ENCODE data around the gene ATF6.

Gene ATF6

DNA sequence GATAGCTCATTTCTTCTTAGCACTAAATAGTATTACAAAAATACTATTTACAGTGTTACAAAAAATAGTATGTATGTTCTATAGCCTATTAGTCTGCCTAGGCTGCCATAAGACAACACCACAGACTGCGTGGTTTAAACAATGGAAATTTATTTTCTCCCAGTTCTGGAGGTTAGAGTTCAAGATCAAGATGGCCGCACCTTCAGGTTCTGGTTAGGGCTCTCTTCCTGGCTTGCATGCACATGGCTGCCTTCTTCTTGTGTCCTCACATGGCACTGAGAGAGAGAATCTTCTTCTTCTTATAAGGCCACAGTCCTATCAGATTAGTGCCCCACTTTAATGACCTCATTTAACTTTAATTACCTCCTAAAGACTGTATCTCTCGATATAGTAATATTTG is 4.1 kb downstream of the ATF6 start:
- Histone ChIP-seq H3K36me3 (ENCODE audit: insufficient read depth, low read length) (no peaks in the 10 kb centered on the region), H3K9me3 (replicated peaks; ENCODE audit: low read length) (no peaks in the 10 kb centered on the region), H3K4me3 (ENCODE audit: low read length) (no peak overlapping the region), H3K4me2 (ENCODE audit: low read length) (no peak overlapping the region), H3K27me3 (ENCODE audit: control insufficient read depth, insufficient read depth, low read length) (no peaks in the 10 kb centered on the region), H3K9ac (ENCODE audit: low read depth, low read length) (no peak overlapping the region), H3K4me1 (ENCODE audit: control insufficient read depth, insufficient read depth, low read length) (peaks cover 13% of the 10 kb centered on the region)

DNA sequence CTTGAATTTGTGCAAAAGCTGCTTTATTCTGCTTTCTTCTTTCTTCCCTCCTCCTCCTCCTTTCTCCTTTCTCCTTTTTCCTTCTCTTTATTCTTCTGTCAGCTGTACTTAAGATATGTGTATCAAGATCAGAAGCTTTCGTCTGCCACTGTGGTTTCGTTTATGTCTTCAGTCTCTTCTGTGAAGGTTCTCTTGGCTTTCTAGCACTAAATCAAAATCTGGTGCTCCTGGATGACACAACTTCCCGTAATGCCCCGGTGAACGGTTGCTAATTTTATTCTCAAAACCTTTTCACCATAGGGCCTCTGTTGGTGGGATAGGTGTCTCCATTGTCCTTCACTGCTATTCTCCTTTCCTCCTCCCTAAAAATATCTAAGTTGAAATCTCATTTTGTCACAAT is 5.0 kb downstream of the ATF6 start:
- Histone ChIP-seq H3K4me1 (ENCODE audit: control insufficient read depth, insufficient read depth, low read length) (peaks cover 13% of the 10 kb centered on the region), H3K36me3 (ENCODE audit: insufficient read depth, low read length) (no peaks in the 10 kb centered on the region), H3K27me3 (ENCODE audit: control insufficient read depth, insufficient read depth, low read length) (no peaks in the 10 kb centered on the region), H3K9ac (ENCODE audit: low read depth, low read length) (no peak overlapping the region), H3K9me3 (replicated peaks; ENCODE audit: low read length) (no peaks in the 10 kb centered on the region), H3K4me3 (ENCODE audit: low read length) (no peak overlapping the region), H3K4me2 (ENCODE audit: low read length) (no peak overlapping the region)

DNA sequence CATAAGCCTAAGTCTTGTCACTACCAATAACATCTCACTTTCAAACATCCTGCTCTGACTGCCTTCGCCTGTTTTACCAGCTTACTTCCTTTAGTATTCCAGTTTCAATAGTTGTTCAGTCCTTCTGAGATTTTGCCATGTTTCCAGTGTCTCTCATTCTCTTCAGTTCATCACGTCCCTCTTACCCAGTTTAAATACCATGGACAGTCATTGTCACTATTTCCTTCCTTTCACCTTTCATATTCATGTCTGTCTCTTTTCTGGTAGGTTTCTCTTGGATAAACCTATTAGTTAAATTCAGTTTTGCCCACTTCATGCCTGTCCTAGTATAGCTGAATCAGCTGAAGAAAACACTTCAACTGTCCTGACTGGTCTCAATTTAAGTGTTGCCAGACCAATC is 5.9 kb downstream of the ATF6 start:
- no peaks in the 10 kb centered on the region for H3K36me3 ChIP-seq (ENCODE audit: insufficient read depth, low read length)
- no peaks in the 10 kb centered on the region for H3K9me3 ChIP-seq (replicated peaks; ENCODE audit: low read length)
- H3K4me3 ChIP-seq (ENCODE audit: low read length): no peak overlapping the region
- no peaks in the 10 kb centered on the region for H3K27me3 ChIP-seq (ENCODE audit: control insufficient read depth, insufficient read depth, low read length)
- H3K4me2 ChIP-seq (ENCODE audit: low read length): no peak overlapping the region
- peaks cover 12% of the 10 kb centered on the region for H3K4me1 ChIP-seq (ENCODE audit: control insufficient read depth, insufficient read depth, low read length)
- no peak overlapping the region for H3K9ac ChIP-seq (ENCODE audit: low read depth, low read length)

DNA sequence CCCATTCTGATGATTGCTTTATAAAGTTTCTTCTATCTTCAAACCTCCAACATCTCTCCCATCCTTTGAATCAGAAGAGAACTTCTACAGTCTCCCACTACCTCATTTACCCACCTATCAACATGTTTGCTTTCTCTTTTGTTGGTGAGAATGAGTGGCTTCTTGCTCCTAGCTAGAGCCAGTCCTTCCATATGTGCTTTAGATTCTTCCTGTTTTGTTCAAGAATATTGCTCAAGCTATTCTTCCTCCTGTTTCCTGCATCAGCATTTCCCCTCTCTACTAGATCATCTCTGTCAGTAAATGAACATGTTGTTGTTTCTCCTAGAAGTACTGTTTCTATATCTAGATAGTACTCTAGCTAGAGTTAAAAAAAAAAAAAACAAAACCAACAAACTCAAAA is 6.3 kb downstream of the ATF6 start:
- Histone ChIP-seq H3K9ac (ENCODE audit: low read depth, low read length) (no peak overlapping the region), H3K4me2 (ENCODE audit: low read length) (no peak overlapping the region), H3K4me1 (ENCODE audit: control insufficient read depth, insufficient read depth, low read length) (peaks cover 8% of the 10 kb centered on the region), H3K4me3 (ENCODE audit: low read length) (no peak overlapping the region), H3K9me3 (replicated peaks; ENCODE audit: low read length) (no peaks in the 10 kb centered on the region), H3K36me3 (ENCODE audit: insufficient read depth, low read length) (no peaks in the 10 kb centered on the region), H3K27me3 (ENCODE audit: control insufficient read depth, insufficient read depth, low read length) (no peaks in the 10 kb centered on the region)

DNA sequence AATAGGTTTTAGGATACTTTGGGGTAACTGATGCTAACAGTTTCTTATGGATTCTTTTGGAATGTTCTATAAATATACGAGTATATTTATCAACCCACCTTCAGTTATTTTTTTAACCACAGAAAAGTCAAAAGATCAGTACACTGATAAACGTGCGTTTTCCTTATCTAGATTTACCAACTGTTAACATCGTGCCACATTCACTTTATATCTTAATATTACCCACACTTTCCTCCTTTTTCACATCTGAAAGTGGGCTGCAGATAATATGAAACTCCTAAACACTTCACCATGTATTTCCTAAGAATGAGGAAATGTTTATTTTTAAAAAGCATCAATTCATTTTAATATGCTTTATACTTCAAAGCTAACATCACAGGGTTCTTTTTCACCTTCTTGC is 7.7 kb downstream of the ATF6 start:
- no peak overlapping the region for H3K4me2 ChIP-seq (ENCODE audit: low read length)
- no peaks in the 10 kb centered on the region for H3K36me3 ChIP-seq (ENCODE audit: insufficient read depth, low read length)
- no peaks in the 10 kb centered on the region for H3K27me3 ChIP-seq (ENCODE audit: control insufficient read depth, insufficient read depth, low read length)
- H3K9me3 ChIP-seq (replicated peaks; ENCODE audit: low read length): no peaks in the 10 kb centered on the region
- H3K9ac ChIP-seq (ENCODE audit: low read depth, low read length): no peak overlapping the region
- no peak overlapping the region for H3K4me3 ChIP-seq (ENCODE audit: low read length)
- peaks cover 6% of the 10 kb centered on the region for H3K4me1 ChIP-seq (ENCODE audit: control insufficient read depth, insufficient read depth, low read length)

DNA sequence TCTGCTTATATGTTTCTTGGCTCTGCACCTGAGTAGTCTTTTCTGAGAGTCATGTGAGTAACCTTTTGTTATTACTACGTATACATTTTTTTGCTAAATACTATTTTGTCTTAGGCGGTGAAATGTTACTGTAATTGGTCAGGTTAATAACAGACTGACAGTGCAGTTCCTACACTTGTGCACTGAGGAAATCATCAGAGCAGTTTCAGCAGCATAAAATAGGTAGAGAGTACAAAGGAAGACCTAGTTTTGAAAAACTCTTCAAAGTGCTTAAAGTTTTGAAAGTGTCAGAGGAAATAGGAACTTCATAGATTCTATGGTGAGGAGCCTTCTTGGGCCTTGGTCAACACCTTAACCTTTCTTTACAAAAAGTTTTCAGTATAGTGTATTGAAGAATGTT is 11.1 kb downstream of the ATF6 start:
- no peaks in the 10 kb centered on the region for H3K27me3 ChIP-seq (ENCODE audit: control insufficient read depth, insufficient read depth, low read length)
- H3K4me1 ChIP-seq (ENCODE audit: control insufficient read depth, insufficient read depth, low read length): peaks cover 7% of the 10 kb centered on the region
- H3K4me3 ChIP-seq (ENCODE audit: low read length): no peak overlapping the region
- no peaks in the 10 kb centered on the region for H3K36me3 ChIP-seq (ENCODE audit: insufficient read depth, low read length)
- no peak overlapping the region for H3K4me2 ChIP-seq (ENCODE audit: low read length)
- H3K9me3 ChIP-seq (replicated peaks; ENCODE audit: low read length): no peaks in the 10 kb centered on the region
- no peak overlapping the region for H3K9ac ChIP-seq (ENCODE audit: low read depth, low read length)

DNA sequence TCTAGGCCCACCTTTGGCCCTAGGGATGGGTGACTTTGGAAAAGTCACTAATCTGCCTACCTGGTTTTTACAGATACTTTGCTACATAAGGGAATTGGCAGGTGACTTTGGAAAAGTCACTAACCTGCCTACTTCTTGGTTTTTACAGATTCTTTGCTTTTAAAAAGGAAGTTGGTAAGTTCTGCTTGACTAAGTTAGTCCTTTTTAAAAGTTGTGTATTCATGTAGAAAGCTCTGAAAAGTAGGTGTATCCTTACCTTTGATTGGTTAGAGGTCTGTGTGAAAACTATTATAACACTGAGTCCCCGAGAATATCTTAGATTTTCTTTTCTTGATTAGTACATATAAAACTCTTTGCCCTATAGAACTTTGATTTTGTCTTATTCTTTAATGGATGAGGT is 12.4 kb downstream of the ATF6 start:
- no peaks in the 10 kb centered on the region for H3K27me3 ChIP-seq (ENCODE audit: control insufficient read depth, insufficient read depth, low read length)
- no peak overlapping the region for H3K9ac ChIP-seq (ENCODE audit: low read depth, low read length)
- H3K4me3 ChIP-seq (ENCODE audit: low read length): no peak overlapping the region
- no peaks in the 10 kb centered on the region for H3K36me3 ChIP-seq (ENCODE audit: insufficient read depth, low read length)
- no peaks in the 10 kb centered on the region for H3K9me3 ChIP-seq (replicated peaks; ENCODE audit: low read length)
- no peak overlapping the region for H3K4me2 ChIP-seq (ENCODE audit: low read length)
- peaks cover 9% of the 10 kb centered on the region for H3K4me1 ChIP-seq (ENCODE audit: control insufficient read depth, insufficient read depth, low read length)

DNA sequence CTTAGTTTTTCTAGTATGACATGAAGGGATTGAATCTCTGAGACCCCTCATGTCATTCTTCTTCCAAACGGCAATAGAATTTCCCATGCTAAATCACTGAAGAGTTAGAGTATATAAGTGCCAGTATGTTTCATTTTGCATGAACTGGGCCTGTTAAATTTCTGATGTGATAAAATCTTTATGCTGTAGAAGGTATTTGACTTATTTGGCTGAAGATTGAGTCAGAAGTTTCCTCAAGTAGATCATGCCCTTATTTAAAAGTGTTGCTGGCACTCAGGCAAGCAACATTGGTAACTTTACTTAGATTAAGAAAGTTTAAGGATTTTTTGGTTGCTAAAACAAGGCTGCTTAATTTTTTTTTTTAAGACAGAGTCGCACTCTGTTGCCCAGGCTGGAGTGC is 13.3 kb downstream of the ATF6 start:
- no peak overlapping the region for H3K9ac ChIP-seq (ENCODE audit: low read depth, low read length)
- peaks cover 7% of the 10 kb centered on the region for H3K36me3 ChIP-seq (ENCODE audit: insufficient read depth, low read length)
- no peak overlapping the region for H3K4me2 ChIP-seq (ENCODE audit: low read length)
- H3K9me3 ChIP-seq (replicated peaks; ENCODE audit: low read length): no peaks in the 10 kb centered on the region
- no peak overlapping the region for H3K4me3 ChIP-seq (ENCODE audit: low read length)
- peaks cover 9% of the 10 kb centered on the region for H3K4me1 ChIP-seq (ENCODE audit: control insufficient read depth, insufficient read depth, low read length)
- H3K27me3 ChIP-seq (ENCODE audit: control insufficient read depth, insufficient read depth, low read length): no peaks in the 10 kb centered on the region

DNA sequence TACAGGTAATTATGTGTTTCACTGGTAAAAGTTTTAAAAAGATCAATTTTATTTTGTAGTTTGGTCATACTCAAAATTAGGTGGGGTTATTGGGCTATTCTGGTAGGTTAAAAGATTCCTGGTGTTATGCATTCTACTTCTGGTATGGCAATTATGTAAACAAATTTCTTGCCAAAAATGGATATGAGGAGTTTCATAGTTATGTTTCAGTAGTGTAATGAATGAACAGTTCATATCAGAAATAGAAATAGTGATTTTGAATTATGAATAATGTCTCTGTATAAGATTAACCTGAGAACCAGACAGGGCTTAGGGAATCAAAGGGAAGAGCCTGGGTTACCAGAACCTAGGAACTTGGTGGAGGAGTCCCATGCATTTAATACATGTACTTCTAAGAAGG is 15.9 kb downstream of the ATF6 start:
- H3K4me1 ChIP-seq (ENCODE audit: control insufficient read depth, insufficient read depth, low read length): peaks cover 9% of the 10 kb centered on the region
- H3K27me3 ChIP-seq (ENCODE audit: control insufficient read depth, insufficient read depth, low read length): no peaks in the 10 kb centered on the region
- no peaks in the 10 kb centered on the region for H3K9me3 ChIP-seq (replicated peaks; ENCODE audit: low read length)
- no peak overlapping the region for H3K4me3 ChIP-seq (ENCODE audit: low read length)
- peak overlapping the region; percentile 20 for H3K4me2 ChIP-seq (ENCODE audit: low read length)
- peaks cover 13% of the 10 kb centered on the region for H3K36me3 ChIP-seq (ENCODE audit: insufficient read depth, low read length)
- no peak overlapping the region for H3K9ac ChIP-seq (ENCODE audit: low read depth, low read length)

DNA sequence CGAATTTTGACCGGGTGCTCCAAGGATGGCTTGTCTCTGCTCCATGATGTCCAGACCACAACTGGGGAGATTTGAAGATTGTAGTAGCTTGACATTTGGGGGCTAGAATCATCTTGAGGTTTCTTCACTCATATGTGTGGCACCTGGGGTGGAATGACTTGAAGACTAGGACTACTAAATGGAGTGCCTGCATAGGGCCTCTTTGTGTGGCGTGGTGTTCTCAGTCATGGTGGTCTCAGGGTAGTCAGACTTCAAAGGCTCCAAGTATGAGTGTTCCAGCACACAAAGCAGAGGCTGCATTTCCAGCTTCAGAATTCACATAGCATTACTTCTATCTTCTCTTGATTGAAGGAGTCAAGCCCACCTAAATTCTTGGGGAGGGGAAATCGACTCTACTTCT is 16.8 kb downstream of the ATF6 start:
- no peaks in the 10 kb centered on the region for H3K9me3 ChIP-seq (replicated peaks; ENCODE audit: low read length)
- peaks cover 19% of the 10 kb centered on the region for H3K36me3 ChIP-seq (ENCODE audit: insufficient read depth, low read length)
- H3K4me2 ChIP-seq (ENCODE audit: low read length): no peak overlapping the region
- H3K4me1 ChIP-seq (ENCODE audit: control insufficient read depth, insufficient read depth, low read length): peaks cover 9% of the 10 kb centered on the region
- H3K9ac ChIP-seq (ENCODE audit: low read depth, low read length): no peak overlapping the region
- H3K4me3 ChIP-seq (ENCODE audit: low read length): no peak overlapping the region
- H3K27me3 ChIP-seq (ENCODE audit: control insufficient read depth, insufficient read depth, low read length): no peaks in the 10 kb centered on the region

DNA sequence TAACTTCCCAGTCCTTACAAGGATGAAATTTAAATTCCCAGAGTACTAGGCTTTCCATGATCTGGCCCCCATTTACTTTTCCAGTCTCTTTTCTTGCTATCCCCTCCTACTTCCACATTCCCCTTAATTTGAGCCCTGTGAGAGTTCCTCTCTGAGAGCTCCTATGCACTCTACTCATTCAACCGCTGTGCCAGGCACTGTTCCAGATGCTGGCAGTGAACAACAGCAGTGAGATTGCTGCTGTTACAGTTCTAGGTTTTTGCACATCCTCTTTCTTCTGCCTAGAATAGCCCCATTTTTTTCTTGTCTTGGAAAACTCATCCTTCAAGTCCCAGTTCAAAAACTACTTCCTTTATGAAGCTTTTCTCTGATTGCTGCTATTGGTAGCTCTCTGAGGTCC is 18.8 kb downstream of the ATF6 start:
- Histone ChIP-seq H3K9ac (ENCODE audit: low read depth, low read length) (no peak overlapping the region), H3K4me1 (ENCODE audit: control insufficient read depth, insufficient read depth, low read length) (peaks cover 9% of the 10 kb centered on the region), H3K4me2 (ENCODE audit: low read length) (no peak overlapping the region), H3K9me3 (replicated peaks; ENCODE audit: low read length) (no peaks in the 10 kb centered on the region), H3K27me3 (ENCODE audit: control insufficient read depth, insufficient read depth, low read length) (no peaks in the 10 kb centered on the region), H3K4me3 (ENCODE audit: low read length) (no peak overlapping the region), H3K36me3 (ENCODE audit: insufficient read depth, low read length) (peaks cover 20% of the 10 kb centered on the region)

DNA sequence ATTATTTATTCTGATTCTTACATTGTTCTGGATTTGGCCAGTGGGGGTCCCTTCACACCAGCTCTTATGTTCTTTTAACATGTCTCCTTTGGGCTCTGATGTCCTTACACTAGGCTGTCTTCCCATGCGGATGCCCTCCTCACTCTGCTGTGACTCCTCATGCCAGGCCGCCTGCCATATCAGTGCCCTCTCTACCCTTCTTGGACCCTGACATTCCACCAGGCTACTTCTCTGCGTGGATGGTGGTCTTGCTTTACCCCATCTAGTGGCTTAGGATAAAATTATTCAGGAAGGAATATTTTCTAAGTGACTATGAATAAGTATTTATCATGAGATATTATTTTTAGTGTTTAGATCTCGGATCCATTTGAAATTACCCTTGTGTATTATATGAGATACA is 21.2 kb downstream of the ATF6 start:
- Histone ChIP-seq H3K9ac (ENCODE audit: low read depth, low read length) (no peak overlapping the region), H3K36me3 (ENCODE audit: insufficient read depth, low read length) (peaks cover 25% of the 10 kb centered on the region)

More for the DNA sequence above, 21.2 kb downstream of the ATF6 start:
- H3K4me1 ChIP-seq (ENCODE audit: control insufficient read depth, insufficient read depth, low read length): peaks cover 7% of the 10 kb centered on the region
- no peak overlapping the region for H3K4me2 ChIP-seq (ENCODE audit: low read length)
- no peak overlapping the region for H3K4me3 ChIP-seq (ENCODE audit: low read length)
- H3K9me3 ChIP-seq (replicated peaks; ENCODE audit: low read length): no peaks in the 10 kb centered on the region
- H3K27me3 ChIP-seq (ENCODE audit: control insufficient read depth, insufficient read depth, low read length): no peaks in the 10 kb centered on the region

All from skeletal muscle satellite cell (primary cell).